ENCODE data around the gene LGSN.

The LGSN gene

DNA sequence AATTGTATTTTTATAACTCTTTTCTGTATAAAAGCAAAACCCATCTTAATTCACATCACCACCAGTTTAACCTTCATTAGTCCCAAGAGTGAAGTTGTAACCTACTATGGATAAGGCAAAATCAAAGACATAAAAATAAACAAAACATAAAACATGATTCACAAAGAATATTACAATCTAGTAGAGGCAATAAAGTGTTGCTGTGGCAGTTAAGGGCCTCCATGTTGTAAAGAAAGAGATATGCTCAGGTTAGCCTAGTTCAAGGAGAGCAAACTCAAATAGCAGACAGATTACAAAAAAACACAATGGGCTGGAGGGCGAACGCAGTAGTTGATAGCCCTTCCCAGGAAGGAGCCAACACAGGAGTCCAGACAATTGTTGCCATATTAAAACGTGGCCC is 13.4 kb downstream of the LGSN start:
- no peak for DNase-seq (ENCODE audit: low read depth)
- TF ChIP-seq CTCF (conservative IDR thresholded peaks at IDR 0.05; ENCODE audit: low read length) = no peak

GRCh38 chr6:63305277-63305676 is 14.5 kb downstream of the LGSN start:
- no peak overlapping the region for H3K4me3 ChIP-seq (ENCODE audit: low read length)
- no peak for DNase-seq (ENCODE audit: low read depth)
- no peak for TF ChIP-seq CTCF (conservative IDR thresholded peaks at IDR 0.05; ENCODE audit: low read length)

More for the DNA sequence above, 13.4 kb downstream of the LGSN start:
- H3K4me3 ChIP-seq (ENCODE audit: low read length) = no peak overlapping the region

DNA sequence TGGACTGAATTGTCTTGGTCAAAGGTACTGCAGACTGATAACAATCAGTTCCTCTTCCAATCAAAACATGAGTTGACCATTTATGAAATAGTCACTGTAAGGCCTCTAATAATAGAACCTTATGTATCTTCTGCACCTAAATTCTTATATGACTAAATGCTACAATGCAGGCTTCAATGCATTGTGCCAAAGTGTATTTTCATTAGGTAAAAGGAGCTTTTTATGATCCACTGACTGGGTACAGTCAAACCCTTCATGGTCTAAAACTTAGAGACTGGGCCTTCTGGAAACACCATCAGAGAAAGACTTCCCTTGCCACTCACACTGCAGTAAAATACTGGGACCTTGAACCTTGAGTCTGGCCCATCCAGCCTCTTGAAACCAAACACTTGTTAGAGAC is 16.3 kb downstream of the LGSN start:
- TF ChIP-seq CTCF (conservative IDR thresholded peaks at IDR 0.05; ENCODE audit: low read length) = no peak
- DNase-seq (ENCODE audit: low read depth) = no peak
- no peak overlapping the region for H3K4me3 ChIP-seq (ENCODE audit: low read length)

DNA sequence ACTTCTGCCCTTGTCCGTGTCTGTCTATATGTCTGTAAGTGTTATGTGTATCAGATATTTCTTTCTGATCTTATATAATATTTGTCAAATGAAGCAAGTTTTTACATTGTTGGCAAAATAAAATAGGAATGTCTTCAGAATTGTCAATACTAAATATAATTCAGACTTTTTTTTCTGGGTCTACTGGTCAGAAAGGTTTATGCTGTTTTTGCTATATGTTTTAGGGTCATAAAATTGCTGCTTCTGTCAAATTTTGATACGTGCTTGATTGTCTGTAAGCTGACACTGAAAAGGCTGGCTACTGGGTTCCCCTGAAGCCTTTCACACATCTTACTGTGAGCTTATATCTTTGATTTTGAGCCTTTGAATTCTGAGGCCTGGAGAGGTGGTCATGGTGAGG is 20.1 kb downstream of the LGSN start:
- H3K4me3 ChIP-seq (ENCODE audit: low read length) = no peak overlapping the region
- DNase-seq (ENCODE audit: low read depth) = no peak
- no peak for TF ChIP-seq CTCF (conservative IDR thresholded peaks at IDR 0.05; ENCODE audit: low read length)

DNA sequence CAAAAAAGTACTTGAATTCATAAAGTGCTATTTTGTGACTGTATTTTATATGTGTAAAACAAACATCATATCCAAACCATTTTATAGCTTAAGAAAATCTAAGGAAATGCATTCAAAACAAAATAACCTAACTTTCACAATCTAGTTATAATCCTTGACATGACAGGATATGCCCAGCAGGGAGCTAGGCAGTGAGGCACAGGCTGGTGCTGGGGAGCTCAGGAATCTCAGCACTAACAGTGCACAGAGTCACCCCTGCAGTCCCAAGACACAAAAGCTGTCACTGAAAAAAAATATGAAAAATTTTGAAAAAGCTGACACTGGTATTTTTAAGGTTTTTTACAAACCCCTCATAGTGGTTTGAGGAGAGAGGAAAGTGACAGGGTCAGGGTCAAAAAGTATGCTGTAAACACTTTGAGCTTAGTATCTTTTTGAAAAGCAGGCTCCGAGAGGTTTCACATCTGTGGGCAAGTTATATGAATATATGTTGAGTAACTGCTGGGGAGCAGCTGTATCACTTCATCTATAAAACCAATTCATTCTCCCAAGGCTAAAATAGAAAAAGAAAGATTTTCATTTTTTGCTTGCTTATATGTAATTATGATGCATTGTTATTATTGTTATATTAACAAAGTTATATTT is 24.1 kb downstream of the LGSN start:
- no peak overlapping the region for H3K4me3 ChIP-seq (ENCODE audit: low read length)
- TF ChIP-seq CTCF (conservative IDR thresholded peaks at IDR 0.05; ENCODE audit: low read length) = no peak
- no peak for DNase-seq (ENCODE audit: low read depth)

DNA sequence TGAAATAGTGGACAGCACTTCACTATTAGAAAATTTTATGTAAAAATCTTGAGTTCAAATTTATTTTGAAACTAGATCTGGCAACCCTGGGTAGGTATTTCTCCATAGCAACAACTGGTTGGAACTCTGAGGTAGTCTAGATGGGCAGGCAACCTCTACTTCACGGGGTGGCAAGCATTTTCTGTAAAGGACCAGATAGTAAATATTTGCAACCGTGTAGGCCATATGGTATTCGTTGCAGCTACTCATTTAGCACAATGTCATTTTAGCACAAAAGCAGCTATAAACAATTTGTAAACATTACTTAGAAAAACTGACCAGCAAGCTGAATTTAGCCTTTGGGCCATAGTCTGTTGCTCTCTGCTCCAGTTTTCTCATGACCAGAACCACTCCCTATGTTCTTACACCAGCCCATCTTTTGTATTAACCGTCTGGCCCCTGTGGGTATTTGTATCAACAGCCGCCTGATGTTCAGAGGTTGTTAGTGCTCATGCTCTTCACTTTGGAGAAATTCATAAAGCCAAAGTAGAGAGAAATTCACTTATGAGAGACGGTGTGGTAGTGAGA is 29.2 kb downstream of the LGSN start:
- TF ChIP-seq CTCF (conservative IDR thresholded peaks at IDR 0.05; ENCODE audit: low read length) = no peak
- no peak for DNase-seq (ENCODE audit: low read depth)
- H3K4me3 ChIP-seq (ENCODE audit: low read length) = no peak overlapping the region

GRCh38 chr6:63289269-63289872 is 30.4 kb downstream of the LGSN start:
- no peak for TF ChIP-seq CTCF (conservative IDR thresholded peaks at IDR 0.05; ENCODE audit: low read length)
- DNase-seq (ENCODE audit: low read depth) = no peak
- no peak overlapping the region for H3K4me3 ChIP-seq (ENCODE audit: low read length)

All from AG10803 (cell line).